ENCODE results near the gene NEK1. TPM values are rescaled to one million over a fixed set of nuclear protein-coding genes. Genes with fewer than 3 reads are reported as not detected.

The NEK1 gene
- polyA plus RNA-seq, 1 of the 3 experiments (the other 2 are of a cell fraction): 2.0 TPM

DNA sequence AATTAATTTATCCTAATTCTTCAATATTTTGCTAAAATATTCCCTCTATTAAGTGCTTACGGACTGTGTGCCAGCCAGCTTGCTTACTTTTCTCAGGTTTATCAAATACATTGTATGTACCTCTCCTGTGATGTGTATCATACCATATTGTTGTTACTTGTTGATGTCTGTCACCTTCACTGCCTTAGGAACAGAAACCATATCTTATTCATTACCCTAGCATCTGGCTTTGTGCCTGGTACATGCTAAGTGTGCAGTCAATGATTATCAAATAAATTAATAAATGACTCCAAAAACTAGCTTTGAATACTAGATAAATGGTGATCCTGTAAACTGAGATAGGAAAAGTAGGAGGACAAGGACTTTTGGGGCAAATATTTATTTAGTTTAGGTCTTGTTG is 14.9 kb upstream of the NEK1 start:
- Histone ChIP-seq H3K4me2 (no peak overlapping the region), H3K36me3 (replicated peaks in 1 of 2; ENCODE audit: control insufficient read depth in 1 of 2, insufficient read depth in 2 of 2, low read length in 1 of 2) (no peaks in the 10 kb centered on the region), H3K27ac (ENCODE audit: low read depth in 2 of 2, low read length in 1 of 2) (no peak overlapping the region), H3K9me2 (no peaks in the 10 kb centered on the region), H3F3A (replicated peaks; ENCODE audit: insufficient read depth) (peaks cover 6% of the 10 kb centered on the region), H2AFZ (ENCODE audit: low read depth) (no peak overlapping the region), H3K27me3 (ENCODE audit: insufficient read depth) (no peaks in the 10 kb centered on the region), H3K4me3 (ENCODE audit: low read depth in 2 of 2, low read length in 1 of 2) (no peak overlapping the region), H4K20me1 (ENCODE audit: insufficient read depth) (peaks cover 4% of the 10 kb centered on the region; the same call in 1 of the 2 replicates), H3K9me3 (no peaks in the 10 kb centered on the region), H3K9ac (no peak overlapping the region), H3K4me1 (ENCODE audit: control insufficient read depth in 1 of 2, insufficient read depth in 2 of 2, low read depth in 1 of 2, low read length in 1 of 2) (peaks cover 0 to 9% of the 10 kb centered on the region in 2 experiments; a peak in 2 of 4 replicates), H3K79me2 (ENCODE audit: insufficient read depth) (peaks cover 93% of the 10 kb centered on the region)
- no peak for DNase-seq
- TF ChIP-seq ELF1 (IDR thresholded peaks at IDR 0.05): no peak
- TF ChIP-seq, protein P1, sequence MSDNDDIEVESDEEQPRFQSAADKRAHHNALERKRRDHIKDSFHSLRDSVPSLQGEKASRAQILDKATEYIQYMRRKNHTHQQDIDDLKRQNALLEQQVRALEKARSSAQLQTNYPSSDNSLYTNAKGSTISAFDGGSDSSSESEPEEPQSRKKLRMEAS (IDR thresholded peaks at IDR 0.05; ENCODE audit: low read depth): no peak
- TF ChIP-seq TCF12 (IDR thresholded peaks at IDR 0.05): no peak
- TF ChIP-seq EZH2phosphoT487 (IDR thresholded peaks at IDR 0.05; ENCODE audit: borderline replicate concordance, low read depth): no peak
- TF ChIP-seq EP300 (IDR thresholded peaks at IDR 0.05; ENCODE audit: borderline replicate concordance in 1 of 2, low read depth in 1 of 2, low read length in 1 of 2): no peak; a peak in 1 of 4 replicates
- no peak for TF ChIP-seq SMC3 (IDR thresholded peaks at IDR 0.05; ENCODE audit: low read depth, low read length)
- TF ChIP-seq, protein P2, sequence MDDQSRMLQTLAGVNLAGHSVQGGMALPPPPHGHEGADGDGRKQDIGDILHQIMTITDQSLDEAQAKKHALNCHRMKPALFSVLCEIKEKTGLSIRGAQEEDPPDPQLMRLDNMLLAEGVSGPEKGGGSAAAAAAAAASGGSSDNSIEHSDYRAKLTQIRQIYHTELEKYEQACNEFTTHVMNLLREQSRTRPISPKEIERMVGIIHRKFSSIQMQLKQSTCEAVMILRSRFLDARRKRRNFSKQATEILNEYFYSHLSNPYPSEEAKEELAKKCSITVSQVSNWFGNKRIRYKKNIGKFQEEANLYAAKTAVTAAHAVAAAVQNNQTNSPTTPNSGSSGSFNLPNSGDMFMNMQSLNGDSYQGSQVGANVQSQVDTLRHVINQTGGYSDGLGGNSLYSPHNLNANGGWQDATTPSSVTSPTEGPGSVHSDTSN (IDR thresholded peaks at IDR 0.05): no peak
- ChIA-PET CTCF (interaction anchor here (1.0 to 1.4 kb wide), 2 partner anchors 14 to 32 kb away, joined by 3 read pairs; no protein-coding TSS in a partner anchor), POLR2A (interaction anchor here (0.8 kb wide), 1 partner anchor 33 kb away, joined by 3 read pairs; no protein-coding TSS in a partner anchor)
- WGBS (ENCODE audit: low lambda C conversion rate): 93% methylated on average over 1 of the region's 1 CpG

DNA sequence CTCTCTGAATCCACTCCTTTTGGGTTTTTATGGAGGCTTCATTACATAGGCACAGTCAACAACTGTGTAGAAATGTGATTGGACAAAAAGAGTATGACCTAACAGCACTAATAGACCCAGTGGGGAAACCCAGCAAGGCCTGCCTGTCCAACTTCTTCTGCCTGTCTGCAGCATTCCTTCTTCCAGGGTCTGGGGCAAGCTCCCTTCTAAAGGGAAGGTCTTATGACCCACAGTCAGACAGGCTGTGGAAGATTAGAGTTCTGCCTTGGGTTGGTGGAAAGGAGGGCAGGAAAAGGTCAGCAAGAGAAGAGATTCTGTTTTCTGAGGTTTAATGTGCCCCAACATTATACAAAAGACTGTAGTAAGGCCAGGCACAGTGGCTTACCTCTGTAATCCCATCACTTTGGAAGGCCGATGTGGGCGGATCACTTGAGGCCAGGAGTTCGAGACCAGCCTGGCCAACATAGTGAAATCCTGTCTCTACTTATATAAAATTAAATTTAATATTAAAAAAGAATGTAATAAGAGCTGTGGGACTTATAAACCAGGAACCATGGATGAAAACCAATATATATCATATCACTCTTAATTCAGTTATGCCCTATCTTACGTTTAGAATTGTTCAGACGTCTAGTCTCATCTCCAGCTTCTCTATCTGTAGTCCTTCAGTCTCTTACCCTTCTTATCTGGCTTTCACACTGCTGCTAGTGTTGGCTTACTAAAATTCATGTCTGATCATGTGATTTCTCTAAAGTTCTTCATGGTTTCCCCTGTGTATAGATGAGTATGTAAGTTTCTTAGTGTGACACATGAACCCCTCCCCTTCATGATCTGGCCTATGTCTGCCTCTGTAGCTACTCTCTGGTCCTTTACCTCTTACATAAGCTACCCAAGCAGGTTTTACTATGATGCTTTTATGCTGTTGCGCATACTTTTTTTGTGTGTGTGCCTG is 14.2 kb upstream of the NEK1 start:
- TF ChIP-seq, protein P3, sequence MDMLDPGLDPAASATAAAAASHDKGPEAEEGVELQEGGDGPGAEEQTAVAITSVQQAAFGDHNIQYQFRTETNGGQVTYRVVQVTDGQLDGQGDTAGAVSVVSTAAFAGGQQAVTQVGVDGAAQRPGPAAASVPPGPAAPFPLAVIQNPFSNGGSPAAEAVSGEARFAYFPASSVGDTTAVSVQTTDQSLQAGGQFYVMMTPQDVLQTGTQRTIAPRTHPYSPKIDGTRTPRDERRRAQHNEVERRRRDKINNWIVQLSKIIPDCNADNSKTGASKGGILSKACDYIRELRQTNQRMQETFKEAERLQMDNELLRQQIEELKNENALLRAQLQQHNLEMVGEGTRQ (IDR thresholded peaks at IDR 0.05; ENCODE audit: borderline replicate concordance, low read depth, low read length): no peak
- TF ChIP-seq MXI1 (IDR thresholded peaks at IDR 0.05; ENCODE audit: low read depth, low read length): no peak
- TF ChIP-seq TAF1 (IDR thresholded peaks at IDR 0.05; ENCODE audit: borderline replicate concordance, low read depth, low read length): no peak
- no peak for TF ChIP-seq GABPA (IDR thresholded peaks at IDR 0.05; ENCODE audit: low read depth)
- TF ChIP-seq, protein P4, sequence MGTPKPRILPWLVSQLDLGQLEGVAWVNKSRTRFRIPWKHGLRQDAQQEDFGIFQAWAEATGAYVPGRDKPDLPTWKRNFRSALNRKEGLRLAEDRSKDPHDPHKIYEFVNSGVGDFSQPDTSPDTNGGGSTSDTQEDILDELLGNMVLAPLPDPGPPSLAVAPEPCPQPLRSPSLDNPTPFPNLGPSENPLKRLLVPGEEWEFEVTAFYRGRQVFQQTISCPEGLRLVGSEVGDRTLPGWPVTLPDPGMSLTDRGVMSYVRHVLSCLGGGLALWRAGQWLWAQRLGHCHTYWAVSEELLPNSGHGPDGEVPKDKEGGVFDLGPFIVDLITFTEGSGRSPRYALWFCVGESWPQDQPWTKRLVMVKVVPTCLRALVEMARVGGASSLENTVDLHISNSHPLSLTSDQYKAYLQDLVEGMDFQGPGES (IDR thresholded peaks at IDR 0.05; ENCODE audit: low read depth, low read length): no peak
- no peak for TF ChIP-seq RFX5 (IDR thresholded peaks at IDR 0.05; ENCODE audit: low read length)
- TF ChIP-seq FOXM1 (IDR thresholded peaks at IDR 0.05; ENCODE audit: low read depth): no peak
- TF ChIP-seq, protein P1 (IDR thresholded peaks at IDR 0.05; ENCODE audit: low read depth): no peak
- TF ChIP-seq MEF2A (IDR thresholded peaks at IDR 0.05; ENCODE audit: borderline replicate concordance, low read depth): no peak
- TF ChIP-seq NFIC (IDR thresholded peaks at IDR 0.05; ENCODE audit: borderline replicate concordance): no peak
- TF ChIP-seq POLR2AphosphoS5 (IDR thresholded peaks at IDR 0.05; ENCODE audit: low read depth, low read length): no peak
- TF ChIP-seq TEAD4 (IDR thresholded peaks at IDR 0.05; ENCODE audit: borderline replicate concordance, insufficient read depth): no peak
- no peak for TF ChIP-seq RXRA (IDR thresholded peaks at IDR 0.05; ENCODE audit: borderline replicate concordance, low read depth)
- TF ChIP-seq CHD2 (IDR thresholded peaks at IDR 0.05; ENCODE audit: low read length, partially characterized antibody): no peak
- no peak for TF ChIP-seq ELF1 (IDR thresholded peaks at IDR 0.05)
- no peak for TF ChIP-seq EP300 (IDR thresholded peaks at IDR 0.05; ENCODE audit: borderline replicate concordance in 1 of 2, low read depth in 1 of 2, low read length in 1 of 2)
- Histone ChIP-seq H3K27me3 (ENCODE audit: insufficient read depth) (no peaks in the 10 kb centered on the region), H3K4me2 (no peak overlapping the region), H3K4me3 (ENCODE audit: low read depth in 2 of 2, low read length in 1 of 2) (no peak overlapping the region), H3K36me3 (replicated peaks in 1 of 2; ENCODE audit: control insufficient read depth in 1 of 2, insufficient read depth in 2 of 2, low read length in 1 of 2) (no peaks in the 10 kb centered on the region), H3K79me2 (ENCODE audit: insufficient read depth) (peaks cover 96% of the 10 kb centered on the region), H3K9ac (no peak overlapping the region), H3K4me1 (ENCODE audit: control insufficient read depth in 1 of 2, insufficient read depth in 2 of 2, low read depth in 1 of 2, low read length in 1 of 2) (peaks cover 0 to 11% of the 10 kb centered on the region in 2 experiments; a peak in 2 of 4 replicates), H3F3A (replicated peaks; ENCODE audit: insufficient read depth) (peaks cover 12% of the 10 kb centered on the region), H4K20me1 (ENCODE audit: insufficient read depth) (peaks cover 4% of the 10 kb centered on the region; the same call in 1 of the 2 replicates), H3K9me2 (no peaks in the 10 kb centered on the region), H2AFZ (ENCODE audit: low read depth) (no peak overlapping the region), H3K27ac (ENCODE audit: low read depth in 2 of 2, low read length in 1 of 2) (no peak overlapping the region), H3K9me3 (no peaks in the 10 kb centered on the region)
- 94% methylated on average over 6 of the region's 6 CpGs for WGBS (ENCODE audit: low lambda C conversion rate)
- DNase-seq: no peak
- POLR2A ChIA-PET: interaction anchor here (0.8 kb wide), 1 partner anchor 33 kb away, joined by 3 read pairs; no protein-coding TSS in a partner anchor
- CTCF ChIA-PET: interaction anchor here (1.0 to 1.4 kb wide), 3 partner anchors 13 to 33 kb away, joined by 3 read pairs; no protein-coding TSS in a partner anchor
